Measurements from ENCODE around the gene ZBTB18.

GRCh38 chr1:244054247-244054923, 3.3 kb downstream of the ZBTB18 start:
- no peak for TF ChIP-seq CTCF (IDR thresholded peaks at IDR 0.05)
- TF ChIP-seq EZH2 (IDR thresholded peaks at IDR 0.05; ENCODE audit: borderline replicate concordance, insufficient read depth, low read depth, low read length, poor library complexity, severe bottlenecking), result no peak

All from B cell (primary cell).